ENCODE data around the gene GATB.

DNA sequence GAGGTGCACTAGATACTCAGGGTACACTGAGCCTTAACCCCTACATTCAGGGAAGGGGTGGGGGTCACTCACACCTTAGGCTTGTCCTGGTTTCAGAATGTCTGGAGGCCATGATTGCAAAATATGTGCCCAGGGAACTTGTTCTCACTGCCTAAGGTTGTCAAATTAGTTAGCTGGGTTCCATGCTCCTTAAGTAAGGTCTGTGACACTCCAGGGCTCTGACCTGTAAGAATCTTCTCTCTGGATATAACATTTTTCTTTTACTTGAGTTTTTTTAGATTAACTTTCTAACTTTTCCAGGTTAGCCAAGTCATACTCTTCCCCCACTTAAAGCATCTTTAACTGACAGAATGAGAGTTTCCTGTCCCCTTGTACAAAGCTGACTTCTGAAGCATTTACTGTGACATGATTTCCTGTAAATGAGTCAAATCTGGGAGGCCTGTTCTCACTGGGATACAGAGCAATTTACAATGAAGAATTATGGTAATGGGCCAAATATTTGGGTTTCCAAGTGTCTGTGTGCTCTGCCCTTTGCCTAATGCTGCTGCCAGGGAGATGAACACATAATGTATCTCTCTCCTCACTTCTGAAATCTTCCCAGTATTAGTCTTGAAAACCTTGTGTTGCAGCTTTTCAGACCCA lies 101.7 kb downstream of the GATB start:
- no peak for TF ChIP-seq CTCF (conservative IDR thresholded peaks at IDR 0.05)
- no peak for TF ChIP-seq ZFX (IDR thresholded peaks at IDR 0.05)

All from C4-2B (cell line).